ENCODE measurements around the gene POU6F2.
"Not testable (repeated sequence)": the region's sequence is repeated elsewhere in the genome, so short reads cannot be mapped to it uniquely, and the experiment has no call there.

Gene POU6F2

GRCh38 chr7:39181398-39181797, 203.7 kb downstream of the POU6F2 start:
- Histone ChIP-seq H3K4me1 (ENCODE audit: control insufficient read depth, insufficient read depth, low read length, unreplicated experiment) (no peaks in the 10 kb centered on the region), H3K79me2 (ENCODE audit: control insufficient read depth, insufficient read depth, low read length, unreplicated experiment) (no peaks in the 10 kb centered on the region), H3K4me3 (ENCODE audit: low read depth, low read length) (no peak overlapping the region), H2AFZ (ENCODE audit: low read length, unreplicated experiment) (no peak overlapping the region), H3K36me3 (ENCODE audit: insufficient read depth, low read length) (no peaks in the 10 kb centered on the region), H3K27ac (ENCODE audit: low read depth, low read length) (no peak overlapping the region), H3K27me3 (ENCODE audit: insufficient read depth, low read length) (no peaks in the 10 kb centered on the region)

- Histone ChIP-seq H2AFZ (ENCODE audit: low read length, unreplicated experiment) (no peak overlapping the region), H3K4me3 (ENCODE audit: low read depth, low read length) (no peak overlapping the region), H3K27ac (ENCODE audit: low read depth, low read length) (no peak overlapping the region), H3K27me3 (ENCODE audit: insufficient read depth, low read length) (no peaks in the 10 kb centered on the region), H3K36me3 (ENCODE audit: insufficient read depth, low read length) (no peaks in the 10 kb centered on the region), H3K4me1 (ENCODE audit: control insufficient read depth, insufficient read depth, low read length, unreplicated experiment) (no peaks in the 10 kb centered on the region), H3K79me2 (ENCODE audit: control insufficient read depth, insufficient read depth, low read length, unreplicated experiment) (no peaks in the 10 kb centered on the region)
These were observed 206.1 kb downstream of the POU6F2 start for GRCh38 chr7:39183796-39184195.

GRCh38 chr7:39184391-39184790, 206.7 kb downstream of the POU6F2 start:
- Histone ChIP-seq H3K79me2 (ENCODE audit: control insufficient read depth, insufficient read depth, low read length, unreplicated experiment) (no peaks in the 10 kb centered on the region), H3K4me3 (ENCODE audit: low read depth, low read length) (no peak overlapping the region), H3K27ac (ENCODE audit: low read depth, low read length) (no peak overlapping the region), H3K4me1 (ENCODE audit: control insufficient read depth, insufficient read depth, low read length, unreplicated experiment) (no peaks in the 10 kb centered on the region), H2AFZ (ENCODE audit: low read length, unreplicated experiment) (no peak overlapping the region), H3K36me3 (ENCODE audit: insufficient read depth, low read length) (no peaks in the 10 kb centered on the region), H3K27me3 (ENCODE audit: insufficient read depth, low read length) (no peaks in the 10 kb centered on the region)

DNA sequence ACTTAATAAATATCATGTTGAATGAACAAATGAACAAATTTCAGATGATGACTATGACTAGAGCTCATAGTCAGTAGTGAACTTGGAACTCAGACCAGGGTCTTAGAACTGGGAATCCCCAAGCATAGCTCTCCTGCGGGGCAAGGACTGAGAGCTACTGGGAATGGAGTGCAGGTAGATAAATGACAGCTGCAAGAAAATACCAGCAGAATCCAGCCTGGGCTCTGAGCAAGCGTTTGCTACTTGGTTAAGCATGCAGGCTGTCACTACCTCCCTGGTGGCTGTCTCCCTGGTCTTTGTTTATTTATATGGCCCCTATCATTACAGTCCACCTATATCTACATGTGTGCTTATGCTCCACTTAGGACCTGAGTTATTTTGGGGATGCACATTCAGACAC, 208.4 kb downstream of the POU6F2 start:
- Histone ChIP-seq H2AFZ (ENCODE audit: low read length, unreplicated experiment) (no peak overlapping the region), H3K79me2 (ENCODE audit: control insufficient read depth, insufficient read depth, low read length, unreplicated experiment) (no peaks in the 10 kb centered on the region), H3K27ac (ENCODE audit: low read depth, low read length) (no peak overlapping the region), H3K4me1 (ENCODE audit: control insufficient read depth, insufficient read depth, low read length, unreplicated experiment) (no peaks in the 10 kb centered on the region), H3K4me3 (ENCODE audit: low read depth, low read length) (no peak overlapping the region), H3K27me3 (ENCODE audit: insufficient read depth, low read length) (no peaks in the 10 kb centered on the region), H3K36me3 (ENCODE audit: insufficient read depth, low read length) (no peaks in the 10 kb centered on the region)

GRCh38 chr7:39186671-39187070, 209.0 kb downstream of the POU6F2 start:
- H3K27ac ChIP-seq (ENCODE audit: low read depth, low read length) = no peak overlapping the region
- no peaks in the 10 kb centered on the region for H3K79me2 ChIP-seq (ENCODE audit: control insufficient read depth, insufficient read depth, low read length, unreplicated experiment)

DNA sequence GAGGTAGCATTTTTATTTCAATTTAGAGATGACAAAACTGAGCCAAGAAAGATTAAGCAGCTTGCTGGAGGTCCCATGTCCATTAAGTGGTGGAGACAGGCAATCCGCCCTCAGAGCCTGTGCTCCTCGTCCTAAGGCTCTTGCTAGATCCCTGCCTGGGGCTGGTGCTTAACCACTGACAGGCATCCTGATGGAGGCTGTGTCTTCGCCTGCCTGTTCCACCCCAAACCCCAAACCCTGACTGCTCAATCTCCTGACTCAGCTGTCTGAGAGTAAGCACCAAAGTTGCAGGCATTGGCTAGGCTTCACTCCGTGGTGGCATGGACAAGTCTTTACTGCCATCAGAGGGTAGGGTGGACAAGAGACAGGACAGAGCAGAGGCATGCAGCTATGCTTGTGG, 209.4 kb downstream of the POU6F2 start:
- Histone ChIP-seq H3K36me3 (ENCODE audit: insufficient read depth, low read length) (no peaks in the 10 kb centered on the region), H3K27ac (ENCODE audit: low read depth, low read length) (no peak overlapping the region), H3K4me3 (ENCODE audit: low read depth, low read length) (no peak overlapping the region), H3K4me1 (ENCODE audit: control insufficient read depth, insufficient read depth, low read length, unreplicated experiment) (no peaks in the 10 kb centered on the region), H3K27me3 (ENCODE audit: insufficient read depth, low read length) (no peaks in the 10 kb centered on the region), H2AFZ (ENCODE audit: low read length, unreplicated experiment) (no peak overlapping the region), H3K79me2 (ENCODE audit: control insufficient read depth, insufficient read depth, low read length, unreplicated experiment) (no peaks in the 10 kb centered on the region)

More at GRCh38 chr7:39186671-39187070, 209.0 kb downstream of the POU6F2 start:
- Histone ChIP-seq H2AFZ (ENCODE audit: low read length, unreplicated experiment) (no peak overlapping the region), H3K27me3 (ENCODE audit: insufficient read depth, low read length) (no peaks in the 10 kb centered on the region), H3K4me3 (ENCODE audit: low read depth, low read length) (no peak overlapping the region), H3K4me1 (ENCODE audit: control insufficient read depth, insufficient read depth, low read length, unreplicated experiment) (no peaks in the 10 kb centered on the region), H3K36me3 (ENCODE audit: insufficient read depth, low read length) (no peaks in the 10 kb centered on the region)

DNA sequence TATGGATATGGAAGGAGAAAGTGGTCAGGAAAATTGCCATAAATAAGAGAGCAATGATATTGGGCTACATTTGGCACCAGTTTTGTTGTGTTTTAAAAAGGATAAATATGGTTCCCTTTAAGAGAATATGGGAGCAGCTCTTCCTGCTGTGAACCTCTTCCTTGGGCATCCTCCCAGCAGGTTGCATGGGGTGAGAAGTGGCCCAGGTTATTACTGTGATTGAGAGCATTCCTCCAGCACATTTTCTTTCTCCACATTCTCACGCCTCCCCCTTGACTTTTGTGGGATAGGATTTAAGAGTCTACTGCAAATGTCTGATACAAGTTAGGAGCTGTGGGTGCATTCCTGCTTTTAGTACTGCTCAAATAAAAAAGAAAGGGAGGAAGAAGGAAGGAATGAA, 214.8 kb downstream of the POU6F2 start:
- no peaks in the 10 kb centered on the region for H3K79me2 ChIP-seq (ENCODE audit: control insufficient read depth, insufficient read depth, low read length, unreplicated experiment)
- H3K36me3 ChIP-seq (ENCODE audit: insufficient read depth, low read length) = no peaks in the 10 kb centered on the region
- H3K4me3 ChIP-seq (ENCODE audit: low read depth, low read length) = no peak overlapping the region
- H3K27me3 ChIP-seq (ENCODE audit: insufficient read depth, low read length) = no peaks in the 10 kb centered on the region
- H3K4me1 ChIP-seq (ENCODE audit: control insufficient read depth, insufficient read depth, low read length, unreplicated experiment) = no peaks in the 10 kb centered on the region
- H3K27ac ChIP-seq (ENCODE audit: low read depth, low read length) = no peak overlapping the region
- no peak overlapping the region for H2AFZ ChIP-seq (ENCODE audit: low read length, unreplicated experiment)

DNA sequence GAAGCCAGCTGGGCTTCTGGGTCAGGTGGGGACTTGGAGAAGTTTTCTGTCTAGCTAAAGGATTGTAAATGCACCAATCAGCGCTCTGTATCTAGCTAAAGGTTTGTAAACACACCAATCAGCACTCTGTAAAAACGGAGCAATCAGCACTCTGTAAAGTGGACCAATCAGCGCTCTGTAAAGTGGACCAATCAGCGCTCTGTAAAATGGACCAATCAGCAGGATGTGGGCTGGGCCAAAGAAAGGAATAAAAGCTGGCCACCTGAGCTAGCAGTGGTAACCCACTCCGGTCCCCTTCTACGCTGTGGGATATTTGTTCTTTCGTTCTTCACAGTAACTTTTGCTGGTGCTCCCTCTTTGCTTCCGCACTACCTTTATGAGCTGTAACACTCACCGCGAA, 216.7 kb downstream of the POU6F2 start:
- not testable (repeated sequence) for H3K27ac ChIP-seq (ENCODE audit: low read depth, low read length); H3K4me1 ChIP-seq (ENCODE audit: control insufficient read depth, insufficient read depth, low read length, unreplicated experiment); H3K4me3 ChIP-seq (ENCODE audit: low read depth, low read length); H2AFZ ChIP-seq (ENCODE audit: low read length, unreplicated experiment); H3K27me3 ChIP-seq (ENCODE audit: insufficient read depth, low read length); H3K36me3 ChIP-seq (ENCODE audit: insufficient read depth, low read length); H3K79me2 ChIP-seq (ENCODE audit: control insufficient read depth, insufficient read depth, low read length, unreplicated experiment)

- H3K4me3 ChIP-seq (ENCODE audit: low read depth, low read length) = no peak overlapping the region
- H2AFZ ChIP-seq (ENCODE audit: low read length, unreplicated experiment) = no peak overlapping the region
- no peaks in the 10 kb centered on the region for H3K79me2 ChIP-seq (ENCODE audit: control insufficient read depth, insufficient read depth, low read length, unreplicated experiment)
- no peaks in the 10 kb centered on the region for H3K36me3 ChIP-seq (ENCODE audit: insufficient read depth, low read length)
- no peaks in the 10 kb centered on the region for H3K27me3 ChIP-seq (ENCODE audit: insufficient read depth, low read length)
- no peak overlapping the region for H3K27ac ChIP-seq (ENCODE audit: low read depth, low read length)
- H3K4me1 ChIP-seq (ENCODE audit: control insufficient read depth, insufficient read depth, low read length, unreplicated experiment) = no peaks in the 10 kb centered on the region
These were observed 218.3 kb downstream of the POU6F2 start for GRCh38 chr7:39195967-39196366.

GRCh38 chr7:39197831-39198230, 220.1 kb downstream of the POU6F2 start:
- Histone ChIP-seq H3K27me3 (ENCODE audit: insufficient read depth, low read length) (0 out of 2 replicates have a peak, but pooled peaks cover 1% of the 10 kb centered on the region), H3K36me3 (ENCODE audit: insufficient read depth, low read length) (no peaks in the 10 kb centered on the region), H3K4me1 (ENCODE audit: control insufficient read depth, insufficient read depth, low read length, unreplicated experiment) (no peaks in the 10 kb centered on the region), H3K4me3 (ENCODE audit: low read depth, low read length) (no peak overlapping the region), H3K27ac (ENCODE audit: low read depth, low read length) (no peak overlapping the region), H2AFZ (ENCODE audit: low read length, unreplicated experiment) (no peak overlapping the region), H3K79me2 (ENCODE audit: control insufficient read depth, insufficient read depth, low read length, unreplicated experiment) (no peaks in the 10 kb centered on the region)

- Histone ChIP-seq H3K27me3 (ENCODE audit: insufficient read depth, low read length) (0 out of 2 replicates have a peak, but pooled peaks cover 3% of the 10 kb centered on the region), H3K27ac (ENCODE audit: low read depth, low read length) (no peak overlapping the region), H3K79me2 (ENCODE audit: control insufficient read depth, insufficient read depth, low read length, unreplicated experiment) (no peaks in the 10 kb centered on the region), H3K36me3 (ENCODE audit: insufficient read depth, low read length) (no peaks in the 10 kb centered on the region), H3K4me1 (ENCODE audit: control insufficient read depth, insufficient read depth, low read length, unreplicated experiment) (no peaks in the 10 kb centered on the region), H2AFZ (ENCODE audit: low read length, unreplicated experiment) (no peak overlapping the region), H3K4me3 (ENCODE audit: low read depth, low read length) (no peak overlapping the region)
These were observed 220.8 kb downstream of the POU6F2 start for GRCh38 chr7:39198556-39198955.
